Measurements from ENCODE around the gene PBX3.

The PBX3 gene

DNA sequence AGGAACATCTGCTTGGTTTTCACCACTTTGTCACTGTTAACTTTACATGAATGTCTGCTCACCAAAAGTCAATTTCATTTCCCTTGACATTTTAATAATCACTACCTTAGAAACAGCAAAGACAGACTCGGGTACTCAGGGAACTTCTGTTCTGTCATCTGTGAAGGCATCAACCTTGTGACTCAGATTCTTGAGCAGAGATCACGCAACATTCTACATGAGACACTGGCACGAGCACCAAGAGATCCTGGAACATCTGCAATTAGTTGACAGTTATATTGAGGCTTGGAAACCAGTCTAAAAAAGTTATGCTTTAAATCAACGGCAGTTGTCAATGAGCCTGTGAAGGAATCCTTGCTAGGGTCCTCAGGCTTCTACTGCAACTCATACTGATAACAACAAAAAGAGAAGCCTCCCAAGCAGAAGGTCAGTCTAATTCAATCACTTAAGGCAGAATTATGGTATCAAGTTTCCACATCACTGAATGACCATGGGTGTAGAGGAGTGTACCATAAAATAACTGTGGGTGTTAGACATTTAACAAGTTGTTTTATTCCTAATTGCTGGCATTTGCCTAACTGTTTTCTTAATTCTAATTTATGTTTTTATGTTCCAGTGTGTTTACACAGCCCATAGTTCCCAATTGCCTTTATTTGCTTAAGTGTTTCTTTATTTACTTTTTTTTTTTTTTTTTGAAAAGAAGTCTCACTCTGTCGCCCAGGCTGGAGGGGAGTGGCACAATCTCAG lies 3.3 kb upstream of the PBX3 start:
- Mint-ChIP-seq H3K4me3 (no peak overlapping the region), H3K9me3 (no peaks in the 10 kb centered on the region), H3K27ac (no peak overlapping the region)

DNA sequence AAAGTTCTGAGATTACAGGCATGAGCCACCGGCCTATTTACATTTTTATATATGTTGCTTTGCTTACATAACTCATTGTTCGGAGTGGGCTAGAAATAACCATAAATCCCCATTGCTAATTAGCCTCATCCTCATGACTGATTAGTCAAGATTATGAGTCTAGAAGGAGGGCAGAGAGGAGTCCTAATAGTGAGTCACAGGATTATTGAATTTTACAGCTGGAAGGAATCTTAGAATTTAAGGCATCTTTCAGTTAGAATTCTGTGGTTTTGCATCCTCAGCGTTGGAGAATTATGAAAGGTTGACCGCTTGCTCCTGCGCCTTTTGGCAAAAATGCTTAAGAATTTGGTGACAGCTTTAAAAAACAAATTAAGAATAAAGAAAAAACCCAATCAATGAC lies 2.6 kb upstream of the PBX3 start:
- no peak overlapping the region for H3K4me3 Mint-ChIP-seq
- peaks cover 7% of the 10 kb centered on the region for H3K27me3 Mint-ChIP-seq
- H3K27ac Mint-ChIP-seq = no peak overlapping the region
- peaks cover 26% of the 10 kb centered on the region for H3K4me1 Mint-ChIP-seq (ENCODE audit: low read depth)
- intact Hi-C loops (cut with micrococcal nuclease) = loop anchor here (5.0 kb wide), 1 partner anchor 112 kb away; no protein-coding TSS in a partner anchor
- peaks cover 15% of the 10 kb centered on the region for H3K36me3 Mint-ChIP-seq (ENCODE audit: low read depth)
- H3K9me3 Mint-ChIP-seq = no peaks in the 10 kb centered on the region

More for the DNA sequence above, 3.3 kb upstream of the PBX3 start:
- peaks cover 18% of the 10 kb centered on the region for H3K4me1 Mint-ChIP-seq (ENCODE audit: low read depth)
- peaks cover 7% of the 10 kb centered on the region for H3K36me3 Mint-ChIP-seq (ENCODE audit: low read depth)
- H3K27me3 Mint-ChIP-seq = peaks cover 7% of the 10 kb centered on the region
- intact Hi-C loops (cut with micrococcal nuclease) = no loop called here

DNA sequence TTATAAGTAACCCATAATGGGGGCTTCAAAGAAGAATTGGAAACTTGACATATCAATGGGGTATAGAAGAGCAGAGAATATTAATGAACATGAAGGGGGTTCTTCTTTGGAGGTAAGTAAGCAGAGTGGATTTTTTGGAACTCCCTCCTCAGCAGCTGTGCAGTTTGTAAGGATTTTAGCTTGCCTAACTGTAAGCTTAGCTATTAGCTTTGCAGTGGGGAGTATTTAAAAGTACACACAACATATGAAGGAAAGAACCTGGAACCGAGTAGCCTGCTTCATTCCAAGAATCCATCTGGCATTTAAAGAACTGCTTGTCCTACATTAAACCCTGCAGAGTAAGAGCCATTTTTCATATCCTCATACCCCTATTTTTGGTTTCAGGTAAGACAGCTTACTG lies 2.2 kb upstream of the PBX3 start:
- Mint-ChIP-seq H3K27ac (no peak overlapping the region), H3K9me3 (no peaks in the 10 kb centered on the region), H3K4me1 (ENCODE audit: low read depth) (peaks cover 30% of the 10 kb centered on the region), H3K36me3 (ENCODE audit: low read depth) (peaks cover 15% of the 10 kb centered on the region), H3K27me3 (peaks cover 7% of the 10 kb centered on the region), H3K4me3 (peak overlapping the region; percentile 88)
- intact Hi-C loops (cut with micrococcal nuclease) = loop anchor here (5.0 kb wide), 1 partner anchor 113 kb away; no protein-coding TSS in a partner anchor

DNA sequence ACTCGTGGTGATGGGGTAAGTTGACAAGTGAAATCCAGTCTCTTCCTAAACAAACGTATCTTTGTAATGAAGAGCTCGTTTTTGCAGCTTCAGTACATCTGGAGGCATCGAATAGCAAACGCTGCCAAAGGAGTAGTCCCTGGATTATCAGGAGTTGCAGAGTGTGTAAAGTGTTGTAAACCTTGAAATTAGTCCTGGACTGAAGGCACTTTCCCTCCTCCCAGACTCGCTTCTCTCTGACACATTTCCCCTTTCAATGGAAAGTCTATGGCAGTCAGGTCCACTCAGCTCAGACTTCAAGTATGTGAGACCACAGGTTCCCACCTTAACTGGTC lies 1.5 kb upstream of the PBX3 start:
- intact Hi-C loops (cut with micrococcal nuclease) = loop anchor here (1.0 to 5.0 kb wide), 3 partner anchors 14 to 113 kb away; partner anchors contain the start of gene MAPKAP1
- Mint-ChIP-seq H3K27ac (peak overlapping the region; percentile 88), H3K4me3 (peak overlapping the region; percentile 88), H3K36me3 (ENCODE audit: low read depth) (peaks cover 20% of the 10 kb centered on the region), H3K4me1 (ENCODE audit: low read depth) (peaks cover 36% of the 10 kb centered on the region), H3K27me3 (peaks cover 7% of the 10 kb centered on the region), H3K9me3 (no peaks in the 10 kb centered on the region)

DNA sequence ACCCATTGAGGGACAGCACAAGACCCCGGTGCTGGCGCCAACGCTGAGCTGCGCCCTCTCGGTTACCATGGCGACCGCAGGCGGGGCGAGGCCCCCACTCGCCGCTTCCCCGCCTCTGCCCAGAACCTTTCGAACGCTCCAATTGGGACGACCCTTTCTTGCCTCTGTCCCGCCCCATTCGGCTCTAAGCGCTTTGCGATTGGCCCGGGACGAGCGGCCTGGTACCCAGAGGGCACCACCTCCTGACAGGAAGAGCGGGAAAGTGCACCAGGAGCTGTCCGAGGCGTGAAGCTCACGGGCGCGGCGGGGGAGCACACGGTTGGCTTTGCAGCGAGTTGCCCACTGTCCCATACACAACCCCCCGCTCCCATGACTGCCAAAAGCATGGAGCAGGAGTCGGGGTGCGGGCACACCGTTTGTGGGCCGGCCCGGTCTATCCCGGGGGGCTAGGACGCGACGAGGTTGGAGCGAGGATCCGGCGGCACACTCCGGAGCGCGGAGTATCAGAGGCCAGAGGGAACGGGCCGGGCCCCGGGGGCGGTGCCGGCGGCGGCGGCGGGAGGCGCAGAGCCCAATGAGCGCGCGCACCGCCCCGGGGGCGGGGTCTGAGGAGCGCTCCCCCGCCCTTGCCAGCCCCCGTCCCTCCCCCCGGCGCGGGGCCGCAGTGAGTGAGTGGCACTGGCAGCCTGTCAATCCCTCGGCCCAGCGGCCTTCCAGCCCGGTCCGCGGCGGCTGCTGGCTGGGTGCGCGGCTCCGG lies 978 bp upstream of the PBX3 start:
- peaks cover 7% of the 10 kb centered on the region for H3K27me3 Mint-ChIP-seq
- H3K4me3 Mint-ChIP-seq = peak overlapping the region; percentile 88
- H3K4me1 Mint-ChIP-seq (ENCODE audit: low read depth) = peaks cover 39% of the 10 kb centered on the region
- no peaks in the 10 kb centered on the region for H3K9me3 Mint-ChIP-seq
- H3K27ac Mint-ChIP-seq = peak overlapping the region; percentile 88
- H3K36me3 Mint-ChIP-seq (ENCODE audit: low read depth) = peaks cover 24% of the 10 kb centered on the region
- intact Hi-C loops (cut with micrococcal nuclease) = loop anchor here (1.0 to 5.0 kb wide), 3 partner anchors 13 to 114 kb away; partner anchors contain the start of gene MAPKAP1

DNA sequence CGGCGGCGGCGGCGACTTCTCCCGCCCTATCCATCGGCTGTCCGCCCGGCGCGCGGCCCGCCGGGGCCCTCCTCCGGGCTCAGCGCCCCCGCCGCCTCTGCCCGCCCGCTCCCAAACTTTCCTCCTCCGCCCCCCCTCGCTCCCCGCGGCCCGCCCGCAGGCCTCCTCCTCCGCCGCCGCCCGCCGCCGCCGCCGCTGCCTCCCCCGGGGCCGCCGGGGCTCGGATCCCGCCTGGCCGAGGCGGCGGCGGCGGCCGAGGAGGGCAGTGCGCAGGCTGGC lies 460 bp upstream of the PBX3 start:
- Mint-ChIP-seq H3K36me3 (ENCODE audit: low read depth) (peaks cover 24% of the 10 kb centered on the region), H3K9me3 (no peaks in the 10 kb centered on the region), H3K4me3 (peak overlapping the region; percentile 88), H3K27ac (no peak overlapping the region), H3K4me1 (ENCODE audit: low read depth) (peaks cover 42% of the 10 kb centered on the region), H3K27me3 (peaks cover 4% of the 10 kb centered on the region)
- intact Hi-C loops (cut with micrococcal nuclease) = loop anchor here (1.0 to 5.0 kb wide), 3 partner anchors 13 to 114 kb away; partner anchors contain the start of gene MAPKAP1

DNA sequence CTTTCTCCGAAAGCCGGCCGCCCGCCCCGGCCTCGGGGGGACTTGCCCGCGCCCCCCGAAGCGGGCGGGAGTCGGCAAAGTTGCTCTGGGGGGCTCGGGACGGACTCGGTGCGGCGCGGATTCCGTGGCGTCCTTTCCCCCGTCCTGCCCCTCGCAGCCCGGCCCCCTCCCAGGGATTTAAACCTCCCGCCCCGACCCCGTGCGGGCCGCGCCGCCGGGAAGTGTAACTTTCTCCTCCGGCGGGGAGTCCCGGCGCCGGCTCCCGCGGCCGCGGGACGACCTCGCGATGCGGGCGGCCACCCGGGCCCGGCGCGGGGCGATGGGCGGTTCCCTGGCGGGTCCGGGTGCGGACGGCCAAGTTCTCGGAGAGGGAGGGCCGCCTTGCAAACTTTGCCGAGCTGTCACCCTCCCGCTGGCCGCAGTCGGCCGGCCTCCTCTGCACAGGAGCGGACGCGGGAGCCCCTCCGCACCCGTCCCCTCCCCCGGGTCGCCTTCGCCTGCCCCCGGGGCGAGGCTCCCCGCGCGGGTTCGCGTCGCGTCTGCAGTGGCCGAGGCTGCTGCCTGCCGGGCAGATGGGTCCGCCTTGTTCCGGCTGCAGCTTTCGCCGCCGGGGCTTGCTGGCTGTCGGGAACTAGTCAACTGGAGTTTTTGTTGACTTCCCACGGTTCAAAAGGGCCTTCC lies 732 bp downstream of the PBX3 start:
- Mint-ChIP-seq H3K4me1 (ENCODE audit: low read depth) (peaks cover 48% of the 10 kb centered on the region), H3K9me3 (no peaks in the 10 kb centered on the region), H3K4me3 (peak overlapping the region; percentile 87), H3K27ac (peak overlapping the region; percentile 90), H3K36me3 (ENCODE audit: low read depth) (peaks cover 24% of the 10 kb centered on the region), H3K27me3 (no peaks in the 10 kb centered on the region)
- intact Hi-C loops (cut with micrococcal nuclease) = loop anchor here (5.0 kb wide), 1 partner anchor 116 kb away; no protein-coding TSS in a partner anchor

DNA sequence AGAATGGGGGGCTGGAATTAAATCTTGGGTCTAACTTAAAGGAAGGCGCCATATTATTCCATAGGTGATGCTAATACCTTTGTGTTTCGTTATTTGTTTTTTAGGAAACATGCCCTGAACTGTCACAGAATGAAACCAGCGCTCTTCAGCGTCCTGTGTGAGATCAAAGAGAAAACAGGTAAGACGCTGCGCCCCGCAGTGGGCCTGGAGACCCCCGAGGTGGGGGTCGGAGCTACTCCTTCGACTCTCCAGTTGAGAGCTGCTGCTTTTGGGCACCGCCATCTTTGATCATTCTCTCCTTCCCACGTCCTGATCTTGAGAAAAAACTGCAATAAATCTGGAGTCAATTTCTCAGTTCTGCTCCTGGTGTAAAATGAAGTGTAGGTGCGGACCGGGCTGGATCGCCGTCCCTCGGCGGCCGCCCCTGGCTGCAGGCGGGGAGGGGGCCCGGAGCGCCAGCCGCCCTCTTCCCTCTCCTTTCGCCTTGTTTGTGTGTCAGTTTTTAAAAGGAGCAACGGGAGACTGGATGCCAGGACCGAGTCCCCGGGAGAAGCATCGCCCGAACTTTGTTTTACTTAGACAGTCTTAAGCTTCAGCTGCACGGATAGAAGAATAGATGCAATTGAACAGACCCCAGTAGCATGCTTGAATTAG lies 1.4 kb downstream of the PBX3 start:
- no peaks in the 10 kb centered on the region for H3K9me3 Mint-ChIP-seq
- intact Hi-C loops (cut with micrococcal nuclease) = loop anchor here (5.0 kb wide), 1 partner anchor 116 kb away; no protein-coding TSS in a partner anchor
- H3K36me3 Mint-ChIP-seq (ENCODE audit: low read depth) = peaks cover 24% of the 10 kb centered on the region
- peak overlapping the region; percentile 90 for H3K27ac Mint-ChIP-seq
- peak overlapping the region; percentile 87 for H3K4me3 Mint-ChIP-seq
- H3K27me3 Mint-ChIP-seq = no peaks in the 10 kb centered on the region
- H3K4me1 Mint-ChIP-seq (ENCODE audit: low read depth) = peaks cover 48% of the 10 kb centered on the region

DNA sequence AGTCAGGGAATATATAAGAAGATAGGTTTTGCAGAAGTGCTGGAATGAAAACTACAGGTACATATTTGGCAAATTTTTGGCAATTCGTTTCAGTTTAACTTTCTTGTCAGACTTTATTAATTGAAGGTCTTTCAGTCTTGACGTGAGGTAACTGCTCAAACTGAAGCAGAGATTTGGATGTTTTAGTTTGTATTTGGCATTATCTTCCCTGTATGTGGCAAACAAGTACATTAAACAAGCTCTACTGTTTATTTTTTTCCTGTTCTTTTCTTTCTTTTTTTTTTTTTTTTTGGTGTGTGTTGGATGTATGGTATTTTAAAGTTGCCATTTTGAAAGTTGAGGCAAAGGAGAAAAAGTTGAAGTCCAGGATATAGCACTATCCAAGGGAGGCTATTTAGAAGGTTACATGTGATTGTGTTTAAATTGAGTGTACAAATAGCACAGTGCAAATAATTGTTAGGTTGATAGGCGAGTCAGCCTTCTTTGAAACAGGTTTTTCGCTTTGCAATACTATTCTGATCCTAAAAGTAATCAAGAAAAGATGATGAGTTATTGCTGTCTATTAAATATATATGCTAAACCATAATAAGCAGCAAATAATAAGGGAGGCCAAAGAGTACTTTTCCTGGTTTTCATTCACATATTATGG lies 2.2 kb downstream of the PBX3 start:
- Mint-ChIP-seq H3K4me3 (peak overlapping the region; percentile 37), H3K9me3 (no peaks in the 10 kb centered on the region), H3K4me1 (ENCODE audit: low read depth) (peaks cover 48% of the 10 kb centered on the region), H3K27me3 (no peaks in the 10 kb centered on the region), H3K36me3 (ENCODE audit: low read depth) (peaks cover 24% of the 10 kb centered on the region), H3K27ac (peak overlapping the region; percentile 90)
- intact Hi-C loops (cut with micrococcal nuclease) = loop anchor here (5.0 kb wide), 1 partner anchor 117 kb away; no protein-coding TSS in a partner anchor

DNA sequence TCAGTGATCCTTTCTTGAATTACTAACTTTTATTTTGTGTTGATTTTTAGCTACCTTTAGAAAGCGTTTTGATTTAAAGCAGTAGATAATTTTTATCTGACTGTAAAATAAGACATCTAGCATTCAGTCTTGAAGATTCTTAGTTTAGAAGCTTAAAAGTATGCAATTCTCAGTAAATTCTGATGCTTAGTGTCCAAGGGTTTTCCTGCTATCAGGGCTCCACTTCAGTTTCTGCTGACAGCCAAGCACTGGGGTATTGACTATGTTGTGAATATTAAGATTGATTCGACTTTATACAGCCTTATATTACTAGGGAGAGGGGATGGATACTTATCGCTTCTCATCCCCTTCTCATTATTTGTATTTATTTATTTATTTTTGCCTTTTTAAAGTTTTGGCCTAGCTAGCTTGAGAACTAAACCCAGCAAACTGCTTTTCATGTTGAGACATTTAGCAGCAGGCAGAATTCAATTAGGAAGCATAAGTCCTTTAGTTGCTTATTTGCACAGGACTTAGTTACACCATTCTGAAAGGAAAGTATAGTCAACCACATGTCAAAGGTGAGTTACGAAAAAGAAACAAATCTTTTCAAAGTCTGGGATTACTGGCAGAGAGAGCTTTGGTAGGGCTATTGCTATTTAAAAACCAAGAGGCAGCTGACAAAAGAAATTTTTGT lies 2.9 kb downstream of the PBX3 start:
- Mint-ChIP-seq H3K9me3 (no peaks in the 10 kb centered on the region), H3K36me3 (ENCODE audit: low read depth) (peaks cover 24% of the 10 kb centered on the region), H3K4me3 (no peak overlapping the region), H3K27ac (no peak overlapping the region), H3K27me3 (no peaks in the 10 kb centered on the region), H3K4me1 (ENCODE audit: low read depth) (peaks cover 43% of the 10 kb centered on the region)
- intact Hi-C loops (cut with micrococcal nuclease) = loop anchor here (5.0 kb wide), 1 partner anchor 118 kb away; no protein-coding TSS in a partner anchor

DNA sequence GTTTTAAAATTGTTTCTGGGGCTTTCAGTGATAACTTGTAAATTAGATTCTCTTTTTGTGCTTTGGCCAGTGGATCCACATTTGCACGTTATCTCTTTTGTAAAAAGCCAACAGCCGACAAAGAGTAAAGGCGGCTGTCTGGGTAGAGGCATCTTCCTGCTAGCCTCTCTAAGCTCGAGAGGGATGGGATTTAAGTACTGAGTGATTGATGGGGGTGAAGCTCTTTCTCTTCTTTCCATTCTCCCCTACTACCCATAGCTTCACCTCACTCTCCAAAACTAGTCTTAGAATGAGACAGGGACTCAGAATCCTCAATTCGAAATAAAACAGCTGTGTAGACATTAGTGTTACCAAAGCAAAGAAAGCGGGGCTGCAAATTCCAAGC lies 3.4 kb downstream of the PBX3 start:
- Mint-ChIP-seq H3K27me3 (no peaks in the 10 kb centered on the region), H3K4me3 (no peak overlapping the region), H3K4me1 (ENCODE audit: low read depth) (peaks cover 37% of the 10 kb centered on the region), H3K9me3 (no peaks in the 10 kb centered on the region), H3K27ac (no peak overlapping the region), H3K36me3 (ENCODE audit: low read depth) (peaks cover 24% of the 10 kb centered on the region)
- intact Hi-C loops (cut with micrococcal nuclease) = no loop called here

DNA sequence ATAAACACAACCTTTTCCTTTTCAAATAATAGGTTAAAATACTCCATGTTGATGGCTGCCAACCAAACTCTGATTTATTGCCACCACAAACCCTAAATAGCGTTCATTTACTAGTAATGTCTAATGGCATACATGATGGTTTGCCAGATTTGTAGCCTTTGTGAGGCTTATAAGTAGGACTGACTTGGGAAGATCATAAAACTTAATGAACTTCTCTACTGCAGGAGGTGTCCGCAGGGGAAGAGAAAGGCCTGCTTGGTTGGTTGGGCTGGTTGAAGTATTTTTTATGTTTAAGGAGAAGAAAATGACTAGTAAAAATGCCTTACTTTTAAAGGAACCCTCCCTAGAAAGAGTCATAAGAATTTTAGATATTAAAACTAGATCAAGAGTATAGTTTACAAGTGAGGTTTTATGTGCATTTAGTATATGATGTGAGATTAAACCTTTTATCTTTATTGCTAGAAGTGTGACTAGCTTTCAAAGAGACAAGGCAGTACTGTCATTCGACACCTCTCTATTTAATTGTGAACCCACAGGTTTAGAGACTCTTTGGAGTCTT lies 5.0 kb downstream of the PBX3 start:
- H3K27me3 Mint-ChIP-seq = no peaks in the 10 kb centered on the region
- no peaks in the 10 kb centered on the region for H3K9me3 Mint-ChIP-seq
- H3K27ac Mint-ChIP-seq = no peak overlapping the region
- H3K36me3 Mint-ChIP-seq (ENCODE audit: low read depth) = peaks cover 30% of the 10 kb centered on the region
- intact Hi-C loops (cut with micrococcal nuclease) = no loop called here
- peaks cover 42% of the 10 kb centered on the region for H3K4me1 Mint-ChIP-seq (ENCODE audit: low read depth)
- no peak overlapping the region for H3K4me3 Mint-ChIP-seq

Measured in dendritic cell treated with granulocyte-macrophage colony-stimulating factor and Interleukin-4, amounts not matched to agents 40 ng/mL and 50 ng/mL, for 4 days (primary cell).